ENCODE measurements around the gene KIF12.

DNA sequence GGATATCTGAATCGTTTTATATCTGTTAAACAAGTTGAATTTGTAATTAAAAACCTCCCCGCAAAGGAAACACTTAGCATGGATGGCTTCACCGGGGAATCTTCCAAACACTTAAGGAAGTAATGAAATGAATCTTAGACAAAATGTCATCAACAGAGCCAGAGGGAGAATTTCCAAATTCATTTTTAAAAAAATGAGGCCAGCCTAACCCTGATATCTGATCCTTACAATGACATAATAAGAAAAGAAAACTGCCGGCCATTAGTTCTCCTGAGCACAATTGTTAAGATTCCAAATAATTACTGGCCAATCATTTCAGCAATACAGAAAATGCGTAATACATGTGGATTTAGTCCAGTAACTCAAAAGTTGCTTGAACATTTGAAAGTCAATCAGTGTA is 6.1 kb upstream of the KIF12 start:
- TF ChIP-seq, protein P1, sequence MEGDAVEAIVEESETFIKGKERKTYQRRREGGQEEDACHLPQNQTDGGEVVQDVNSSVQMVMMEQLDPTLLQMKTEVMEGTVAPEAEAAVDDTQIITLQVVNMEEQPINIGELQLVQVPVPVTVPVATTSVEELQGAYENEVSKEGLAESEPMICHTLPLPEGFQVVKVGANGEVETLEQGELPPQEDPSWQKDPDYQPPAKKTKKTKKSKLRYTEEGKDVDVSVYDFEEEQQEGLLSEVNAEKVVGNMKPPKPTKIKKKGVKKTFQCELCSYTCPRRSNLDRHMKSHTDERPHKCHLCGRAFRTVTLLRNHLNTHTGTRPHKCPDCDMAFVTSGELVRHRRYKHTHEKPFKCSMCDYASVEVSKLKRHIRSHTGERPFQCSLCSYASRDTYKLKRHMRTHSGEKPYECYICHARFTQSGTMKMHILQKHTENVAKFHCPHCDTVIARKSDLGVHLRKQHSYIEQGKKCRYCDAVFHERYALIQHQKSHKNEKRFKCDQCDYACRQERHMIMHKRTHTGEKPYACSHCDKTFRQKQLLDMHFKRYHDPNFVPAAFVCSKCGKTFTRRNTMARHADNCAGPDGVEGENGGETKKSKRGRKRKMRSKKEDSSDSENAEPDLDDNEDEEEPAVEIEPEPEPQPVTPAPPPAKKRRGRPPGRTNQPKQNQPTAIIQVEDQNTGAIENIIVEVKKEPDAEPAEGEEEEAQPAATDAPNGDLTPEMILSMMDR (conservative IDR thresholded peaks at IDR 0.05; ENCODE audit: low read depth, low read length) = no peak
- TF ChIP-seq EZH2phosphoT487 (IDR thresholded peaks at IDR 0.05; ENCODE audit: borderline replicate concordance, low read length) = no peak

Data from PC-3 (cell line).